Measurements from ENCODE around the gene DHRSX. TPM values are rescaled to one million over a fixed set of nuclear protein-coding genes. Genes with fewer than 3 reads are reported as not detected.

DHRSX gene
- total and polyA plus RNA-seq, 2 of the 8 experiments (the other 6 are each of a cell fraction or from before 2014, with no cell fraction given): 35.1 to 43.4 TPM

DNA sequence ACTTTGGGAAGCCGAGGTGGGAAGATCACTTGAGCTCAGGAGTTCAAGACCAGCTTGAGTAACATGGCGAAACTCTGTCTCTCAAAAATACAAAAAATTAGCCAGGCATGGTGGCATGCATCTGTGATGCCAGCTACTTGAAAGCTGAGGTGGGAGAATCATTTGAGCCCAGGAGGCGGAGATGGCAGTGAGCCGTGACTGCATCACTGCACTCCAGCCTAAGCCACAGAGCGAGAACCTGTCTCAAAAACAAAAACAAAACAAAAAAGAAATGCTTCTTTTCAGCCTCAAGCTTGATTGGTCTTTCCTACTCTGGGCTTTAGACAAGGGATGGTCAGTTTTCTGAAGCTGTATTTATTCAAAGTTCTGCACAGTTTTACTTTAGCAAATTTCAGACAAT, 15.8 kb upstream of the DHRSX start (continued):
- TF ChIP-seq KDM4A (IDR thresholded peaks at IDR 0.05; ENCODE audit: low read depth, low read length, severe bottlenecking) (no peak), TBP (IDR thresholded peaks at IDR 0.05; ENCODE audit: low read depth, low read length) (no peak), CBX5 (IDR thresholded peaks at IDR 0.05; ENCODE audit: low read depth, low read length) (no peak), SAP30 (IDR thresholded peaks at IDR 0.05; ENCODE audit: insufficient read depth, insufficient replicate concordance, low read length) (no peak), MAFK (IDR thresholded peaks at IDR 0.05; ENCODE audit: low read depth, low read length) (no peak)
- TF ChIP-seq, protein P1, sequence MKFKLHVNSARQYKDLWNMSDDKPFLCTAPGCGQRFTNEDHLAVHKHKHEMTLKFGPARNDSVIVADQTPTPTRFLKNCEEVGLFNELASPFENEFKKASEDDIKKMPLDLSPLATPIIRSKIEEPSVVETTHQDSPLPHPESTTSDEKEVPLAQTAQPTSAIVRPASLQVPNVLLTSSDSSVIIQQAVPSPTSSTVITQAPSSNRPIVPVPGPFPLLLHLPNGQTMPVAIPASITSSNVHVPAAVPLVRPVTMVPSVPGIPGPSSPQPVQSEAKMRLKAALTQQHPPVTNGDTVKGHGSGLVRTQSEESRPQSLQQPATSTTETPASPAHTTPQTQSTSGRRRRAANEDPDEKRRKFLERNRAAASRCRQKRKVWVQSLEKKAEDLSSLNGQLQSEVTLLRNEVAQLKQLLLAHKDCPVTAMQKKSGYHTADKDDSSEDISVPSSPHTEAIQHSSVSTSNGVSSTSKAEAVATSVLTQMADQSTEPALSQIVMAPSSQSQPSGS (IDR thresholded peaks at IDR 0.05; ENCODE audit: low read length): no peak
